ENCODE results near the gene PSMA8.
"Not testable (repeated sequence)": the region's sequence is repeated elsewhere in the genome, so short reads cannot be mapped to it uniquely, and the experiment has no call there.

The PSMA8 gene

GRCh38 chr18:26175481-26175880 is 41.8 kb downstream of the PSMA8 start:
- in situ Hi-C loops (cut with MboI; ENCODE audit: low sequenced_read_pairs) = no loop called here

GRCh38 chr18:26176134-26176533 is 42.5 kb downstream of the PSMA8 start:
- in situ Hi-C loops (cut with MboI; ENCODE audit: low sequenced_read_pairs) = no loop called here

GRCh38 chr18:26181343-26181826 is 47.7 kb downstream of the PSMA8 start:
- in situ Hi-C loops (cut with MboI; ENCODE audit: low sequenced_read_pairs) = no loop called here

- in situ Hi-C loops (cut with MboI; ENCODE audit: low sequenced_read_pairs) = no loop called here
These were observed 49.9 kb downstream of the PSMA8 start for GRCh38 chr18:26183395-26184112.

- in situ Hi-C loops (cut with MboI; ENCODE audit: low sequenced_read_pairs) = no loop called here
These were observed 51.6 kb downstream of the PSMA8 start for GRCh38 chr18:26185267-26185666.

GRCh38 chr18:26190506-26190905 is 56.8 kb downstream of the PSMA8 start:
- in situ Hi-C loops (cut with MboI; ENCODE audit: low sequenced_read_pairs) = no loop called here

GRCh38 chr18:26192233-26192632 is 58.6 kb downstream of the PSMA8 start:
- in situ Hi-C loops (cut with MboI; ENCODE audit: low sequenced_read_pairs) = no loop called here

- in situ Hi-C loops (cut with MboI; ENCODE audit: low sequenced_read_pairs) = no loop called here
These were observed 62.9 kb downstream of the PSMA8 start for GRCh38 chr18:26196605-26197004.

- in situ Hi-C loops (cut with MboI; ENCODE audit: low sequenced_read_pairs) = not testable (repeated sequence)
These were observed 68.3 kb downstream of the PSMA8 start for GRCh38 chr18:26202001-26202400.

GRCh38 chr18:26205318-26205717 is 71.6 kb downstream of the PSMA8 start:
- in situ Hi-C loops (cut with MboI; ENCODE audit: low sequenced_read_pairs) = no loop called here

- in situ Hi-C loops (cut with MboI; ENCODE audit: low sequenced_read_pairs) = no loop called here
These were observed 72.8 kb downstream of the PSMA8 start for GRCh38 chr18:26206488-26206887.

GRCh38 chr18:26207937-26208336 is 74.3 kb downstream of the PSMA8 start:
- in situ Hi-C loops (cut with MboI; ENCODE audit: low sequenced_read_pairs) = no loop called here

- in situ Hi-C loops (cut with MboI; ENCODE audit: low sequenced_read_pairs) = no loop called here
These were observed 75.3 kb downstream of the PSMA8 start for GRCh38 chr18:26208977-26209376.

GRCh38 chr18:26210147-26210546 is 76.5 kb downstream of the PSMA8 start:
- in situ Hi-C loops (cut with MboI; ENCODE audit: low sequenced_read_pairs) = no loop called here

- in situ Hi-C loops (cut with MboI; ENCODE audit: low sequenced_read_pairs) = no loop called here
These were observed 81.7 kb downstream of the PSMA8 start for GRCh38 chr18:26215247-26215970.

GRCh38 chr18:26225022-26225693 is 91.5 kb downstream of the PSMA8 start:
- in situ Hi-C loops (cut with MboI; ENCODE audit: low sequenced_read_pairs) = no loop called here

- in situ Hi-C loops (cut with MboI; ENCODE audit: low sequenced_read_pairs) = no loop called here
These were observed 92.2 kb downstream of the PSMA8 start for GRCh38 chr18:26225915-26226228.

GRCh38 chr18:26226229-26227050 is 92.8 kb downstream of the PSMA8 start, which contains the start of gene TAF4B:
Gene TAF4B, plus strand, starts transcription at chr18:26226445. Its CDS starts 489 bp downstream, at chr18:26226934.
- in situ Hi-C loops (cut with MboI; ENCODE audit: low sequenced_read_pairs) = no loop called here

GRCh38 chr18:26227051-26227670 is 93.5 kb downstream of the PSMA8 start:
- in situ Hi-C loops (cut with MboI; ENCODE audit: low sequenced_read_pairs) = no loop called here

- in situ Hi-C loops (cut with MboI; ENCODE audit: low sequenced_read_pairs) = no loop called here
These were observed 95.0 kb downstream of the PSMA8 start for GRCh38 chr18:26228562-26229260.
